HepG2 (cell line): ENCODE data around the gene SLFN12. TPM values are rescaled to one million over a fixed set of nuclear protein-coding genes. Genes with fewer than 3 reads are reported as not detected.

Source experiments
- ATAC-seq: fragments of 200-7000 bp; cut with Tn5 transposase; 3 replicates; pipeline ENCODE4 v1.9.1; 2020; ENCODE audit warnings: mild to moderate bottlenecking, moderate library complexity
- BruUV-seq: library from RNA; stranded (reverse); fragments of 400-500 nt; replicated peaks from 2 replicates; lab custom pipeline; 2021; lab: Mats Ljungman, UMichigan
- CTCF ChIA-PET: fragments of 300-600 bp; formaldehyde crosslinking; extraction: SDS; loops from one replicate; lab custom pipeline; 2021; ENCODE audit warnings: low total read pairs, inconsistent platforms, low intra/inter-chr PET ratio; lab: Yijun Ruan, JAX
- POLR2A ChIA-PET: fragments of 350-600 bp; sonication (Branson Sonifier 250); formaldehyde crosslinking; loops from one replicate; lab custom pipeline; 2020; ENCODE audit warnings: antibody characterized with exemption, inconsistent platforms; lab: Yijun Ruan, JAX
- DNase-seq: peaks from one replicate; pipeline ENCODE4 v3.0.0-alpha.2; 2015; ENCODE audit warnings: low spot score
- FAIRE-seq: peaks from 3 replicates; lab custom pipeline; 2011; peaks lifted over from hg19 to GRCh38; lab: Jason Lieb, UNC
- H2AFZ ChIP-seq: one replicate; pipeline ENCODE4 v1.6.1; 2011; ENCODE audit warnings: low read length, inconsistent platforms
- H3K27ac ChIP-seq: fragments of 300-600 bp; 3 replicates; pipeline ENCODE4 v1.8.0; 2011; ENCODE audit warnings: mixed run types, mild to moderate bottlenecking, mixed read lengths, low read length, inconsistent platforms; ENCODE audit not compliant: insufficient read depth; ENCODE audit errors: extremely low read length
- H3K27me3 ChIP-seq, 2 experiments: fragments of 200-600 bp in 1 of 2; 2 replicates in 1 of 2; 3 replicates in 1 of 2; pipeline versions ENCODE4 v1.6.0 to v1.8.0; 2011; ENCODE audit warnings: low read length in 2 of 2, mild to moderate bottlenecking in 2 of 2, moderate library complexity in 2 of 2, inconsistent platforms in 1 of 2; ENCODE audit not compliant: insufficient read depth in 2 of 2, control insufficient read depth in 1 of 2
- H3K36me3 ChIP-seq, 2 experiments: fragments of 200-600 bp in 1 of 2; replicated peaks in 1 of 2; 2 replicates in 1 of 2; 3 replicates in 1 of 2; pipeline versions ENCODE4 v1.5.1 to v1.8.0; 2011; ENCODE audit warnings: low read length in 2 of 2, inconsistent platforms in 1 of 2; ENCODE audit not compliant: insufficient read depth in 2 of 2, control insufficient read depth in 1 of 2
- H3K4me1 ChIP-seq: 2 replicates; pipeline ENCODE4 v1.5.1; 2012; ENCODE audit warnings: low read length, inconsistent platforms; ENCODE audit not compliant: insufficient read depth
- H3K4me2 ChIP-seq: 2 replicates; pipeline ENCODE4 v1.6.0; 2011; ENCODE audit warnings: low read depth, low read length, inconsistent platforms
- H3K4me3 ChIP-seq, 3 experiments: fragments of 200-600 bp in 1 of 3; sonication (generic), shearing (Covaris generic) in 1 of 3; replicated peaks in 1 of 3; 2 replicates each; pipeline ENCODE4 v1.5.1; 2011 to 2016; ENCODE audit warnings: low read length in 3 of 3, inconsistent platforms in 2 of 3, low read depth in 2 of 3, mild to moderate bottlenecking in 2 of 3, control low read depth in 1 of 3, mixed read lengths in 1 of 3; ENCODE audit not compliant: insufficient read depth in 1 of 3
- H3K79me2 ChIP-seq: one replicate; pipeline ENCODE4 v1.6.1; 2011; ENCODE audit warnings: low read length, inconsistent platforms; ENCODE audit not compliant: insufficient read depth
- H3K9ac ChIP-seq: 2 replicates; pipeline ENCODE4 v1.6.0; 2011; ENCODE audit warnings: mild to moderate bottlenecking, low read depth, low read length, inconsistent platforms; ENCODE audit not compliant: insufficient read depth
- H3K9me3 ChIP-seq: 2 replicates; pipeline ENCODE4 v1.5.1; 2012; ENCODE audit warnings: mild to moderate bottlenecking, low read length
- H4K20me1 ChIP-seq: 2 replicates; pipeline ENCODE4 v1.6.0; 2011; ENCODE audit warnings: inconsistent platforms, mild to moderate bottlenecking, low read length, moderate library complexity; ENCODE audit not compliant: insufficient read depth
- KDM6A ChIP-seq: IDR thresholded peaks from 2 replicates; pipeline ENCODE4 v1.6.1; 2016; ENCODE audit warnings: low read depth
- NONO ChIP-seq, 2 experiments: fragments of 450-650 bp in 1 of 2; sonication (generic) in 1 of 2; formaldehyde crosslinking in 1 of 2; IDR thresholded peaks in 1 of 2; conservative IDR thresholded peaks in 1 of 2; 2 replicates each; pipeline versions ENCODE4 v1.6.1 to v1.8.0; 2017 to 2022; ENCODE audit warnings: mild to moderate bottlenecking in 1 of 2, missing genetic modification reagents in 1 of 2, moderate library complexity in 1 of 2
- PRDM15 ChIP-seq: sonication (generic); formaldehyde crosslinking; IDR thresholded peaks from 2 replicates; pipeline ENCODE4 v1.4.0; 2020; ENCODE audit warnings: missing genetic modification reagents
- RARA ChIP-seq: IDR thresholded peaks from 2 replicates; pipeline ENCODE4 v1.6.1; 2016; ENCODE audit warnings: missing genetic modification reagents, missing compliant biosample characterization
- ZNF691 ChIP-seq: sonication (generic); formaldehyde crosslinking; IDR thresholded peaks from 2 replicates; pipeline ENCODE4 v1.4.0; 2020; ENCODE audit warnings: missing genetic modification reagents, low read depth, mild to moderate bottlenecking, borderline replicate concordance
- WGBS: methylation state at CpG from one replicate; pipeline ENCODE4 v1.1.6; 2017; ENCODE audit warnings: low lambda C conversion rate; 5-methylcytosine and 5-hydroxymethylcytosine counted together
- in situ Hi-C: cut with HindIII; loops from 2 replicates; pipeline ENCODE4 v1.10.0; 2017; ENCODE audit warnings: low pct_unique_long_range_greater_than_20kb; ENCODE audit not compliant: extremely low pct_ligation_motif_present
- intact Hi-C: fragments of 100-400 bp; cut with micrococcal nuclease; formaldehyde crosslinking; loops from one replicate; pipeline ENCODE4 v1.10.0; 2022; ENCODE audit not compliant: unreplicated experiment
- polyA plus RNA-seq, 8 experiments: library from polyadenylated mRNA; depleted of rRNA in 3 of 8; stranded (reverse) in 7 of 8; unstranded in 1 of 8; fragments of >200 nt; fragmentation: Illumina TruSeq in 4 of 8; extraction: Trizol in 4 of 8; gene quantifications; 2 replicates each; pipeline versions ENCODE4 v1.2.1 to v1.2.3, GENCODE V29; 2011 to 2016; ENCODE audit warnings: low read depth in 4 of 8, missing spikeins in 1 of 8, mixed read lengths in 1 of 8; ENCODE audit not compliant: insufficient read depth in 1 of 8
- total RNA-seq, 5 experiments: library from RNA; depleted of rRNA; stranded (reverse); fragments of >200 nt; fragmentation: Illumina TruSeq; extraction: Trizol; gene quantifications; 2 replicates each; pipeline ENCODE4 v1.2.3, GENCODE V29; 2016; ENCODE audit warnings: low read depth in 1 of 5

SLFN12 gene
- total and polyA plus RNA-seq, 2 of the 13 experiments (the other 11 are each of a cell fraction or from before 2014, with no cell fraction given) = 0.13 TPM; not detected in 1

- Histone ChIP-seq H3K4me1 (no peaks in the 10 kb centered on the region), H3K4me3 (peak within 1 kb of the TSS in 1 of 3 experiments; percentile 28; a peak in 1 of 6 replicates), H3K79me2 (no peaks in the 10 kb centered on the region), H3K9ac (no peak within 1 kb of the TSS), H3K27me3 (peaks cover 2 to 31% of the 10 kb centered on the region in 2 experiments; a peak in 3 of 5 replicates), H3K27ac (no peak within 1 kb of the TSS), H3K9me3 (no peaks in the 10 kb centered on the region), H3K4me2 (peak within 1 kb of the TSS; percentile 27; the same call in 1 of the 2 replicates), H3K36me3 (no peaks in the 10 kb centered on the region), H4K20me1 (no peaks in the 10 kb centered on the region), H2AFZ (no peak within 1 kb of the TSS)
- FAIRE-seq (no peak), DNase-seq (no peak), ATAC-seq (peak; percentile 43; the same call in 2 of the 3 replicates)
- in situ Hi-C loops (no loop called here), intact Hi-C loops (no loop called here)
- ChIA-PET CTCF (no interaction called here), POLR2A (no interaction called here)
- TF ChIP-seq RARA (CRISPR knock-in tag) (no peak), KDM6A (CRISPR knock-in tag) (no peak)
- WGBS = 41% methylated on average over 28 of the region's 44 CpGs
- no TSS peak for BruUV-seq
These were observed 16.1 kb upstream of the SLFN12 start, which contains the start of gene SLFN13 for GRCh38 chr17:35448214-35448898. SLFN13 (minus strand) TSS chr17:35448766; CDS start chr17:35445680, 3,086 bp downstream.

- FAIRE-seq = no peak
- no peak overlapping the region for H3K4me3 ChIP-seq
These were observed 15.2 kb upstream of the SLFN12 start for GRCh38 chr17:35447499-35447898.

More at GRCh38 chr17:35447499-35447898, 15.2 kb upstream of the SLFN12 start:
- TF ChIP-seq NONO (IDR thresholded peaks at IDR 0.05) (no peak), NONO (CRISPR knock-in tag; conservative IDR thresholded peaks at IDR 0.05) (no peak), ZNF691 (no peak), PRDM15 (no peak)
- TF ChIP-seq, all 625 proteins: peak for 0
- H3K4me1 ChIP-seq = no peaks in the 10 kb centered on the region
- H3K27ac ChIP-seq = no peak overlapping the region
- H3K4me2 ChIP-seq = no peak overlapping the region
- WGBS = 2% methylated on average over 3 of the region's 3 CpGs
- peaks cover 2 to 32% of the 10 kb centered on the region in 2 experiments; a peak in 3 of 5 replicates for H3K27me3 ChIP-seq
- ATAC-seq (no peak), DNase-seq (no peak)
- intact Hi-C loops (no loop called here), in situ Hi-C loops (no loop called here)
- H3K79me2 ChIP-seq = no peaks in the 10 kb centered on the region
- ChIA-PET POLR2A (no interaction called here), CTCF (no interaction called here)
- H2AFZ ChIP-seq = no peak overlapping the region
- no TSS peak for BruUV-seq
- no peaks in the 10 kb centered on the region for H3K9me3 ChIP-seq
- H3K9ac ChIP-seq = no peak overlapping the region
- no peaks in the 10 kb centered on the region for H4K20me1 ChIP-seq
- no peaks in the 10 kb centered on the region for H3K36me3 ChIP-seq
